Fibroblast of lung (primary cell): ENCODE results near the gene METTL26. TPM values are rescaled to one million over a fixed set of nuclear protein-coding genes. Genes with fewer than 3 reads are reported as not detected.

Experiments used
- DNase-seq, 2 donors: peaks; one replicate each; pipeline versions ENCODE4 v3.0.0 to v3.0.0-alpha.2; 2010; ENCODE audit warnings: low read depth in 2 of 2
- H2AFZ ChIP-seq: 2 replicates; pipeline ENCODE4 v1.5.1; 2012; ENCODE audit warnings: low read length, control low read depth, inconsistent platforms
- H3K27ac ChIP-seq: 2 replicates; pipeline ENCODE4 v1.5.1; 2011; ENCODE audit warnings: low read length, control low read depth; ENCODE audit not compliant: insufficient read depth
- H3K27me3 ChIP-seq: 2 replicates; pipeline ENCODE4 v1.5.1; 2011; ENCODE audit warnings: mild to moderate bottlenecking, low read length; ENCODE audit not compliant: control insufficient read depth, insufficient read depth
- H3K36me3 ChIP-seq: 2 replicates; pipeline ENCODE4 v1.5.1; 2011; ENCODE audit warnings: low read length; ENCODE audit not compliant: control insufficient read depth, insufficient read depth
- H3K4me1 ChIP-seq: 2 replicates; pipeline ENCODE4 v1.5.1; 2011; ENCODE audit warnings: low read length; ENCODE audit not compliant: control insufficient read depth, insufficient read depth; ENCODE audit errors: extremely low read depth
- H3K4me2 ChIP-seq: 2 replicates; pipeline ENCODE4 v1.5.1; 2011; ENCODE audit warnings: low read length, control low read depth; ENCODE audit not compliant: insufficient read depth; ENCODE audit errors: extremely low read depth
- H3K4me3 ChIP-seq, 4 experiments: fragments of 200-600 bp in 1 of 4; sonication (generic) in 1 of 4; replicated peaks in 1 of 4; 2 replicates each; pipeline ENCODE4 v1.5.1; 2011 to 2016; ENCODE audit warnings: low read length in 4 of 4, low read depth in 3 of 4, mild to moderate bottlenecking in 3 of 4, control low read depth in 2 of 4, inconsistent platforms in 1 of 4, mixed read lengths in 1 of 4; ENCODE audit not compliant: insufficient read depth in 1 of 4; ENCODE audit errors: control extremely low read depth in 1 of 4
- H3K79me2 ChIP-seq: 2 replicates; pipeline ENCODE4 v1.5.1; 2012; ENCODE audit warnings: mild to moderate bottlenecking, low read length, inconsistent platforms; ENCODE audit not compliant: control insufficient read depth, insufficient read depth
- H3K9ac ChIP-seq: 2 replicates; pipeline ENCODE4 v1.5.1; 2011; ENCODE audit warnings: mild to moderate bottlenecking, low read length, control low read depth; ENCODE audit not compliant: insufficient read depth
- H3K9me3 ChIP-seq: 2 replicates; pipeline ENCODE4 v1.5.1; 2012; ENCODE audit warnings: low read depth, low read length; ENCODE audit not compliant: control insufficient read depth, insufficient read depth
- H4K20me1 ChIP-seq: 2 replicates; pipeline ENCODE4 v1.5.1; 2011; ENCODE audit warnings: low read length; ENCODE audit not compliant: control insufficient read depth, insufficient read depth; ENCODE audit errors: extremely low read depth
- EZH2 ChIP-seq: IDR thresholded peaks from 2 replicates; pipeline ENCODE4 v1.5.1; 2012; ENCODE audit warnings: low read length, control low read depth, mild to moderate bottlenecking; ENCODE audit errors: missing control alignments
- polyA plus RNA-seq, 2 donors: library from polyadenylated mRNA; depleted of rRNA in 1 of 2; stranded (reverse) in 1 of 2; unstranded in 1 of 2; fragments of >200 nt; gene quantifications; 2 replicates each; pipeline ENCODE4 v1.2.1, GENCODE V29; 2011 to 2012; ENCODE audit warnings: missing spikeins in 1 of 2
- total RNA-seq: library from RNA; depleted of rRNA; stranded (reverse); fragments of >200 nt; gene quantifications from 2 replicates; pipeline ENCODE4 v1.2.1, GENCODE V29; 2014
- TF ChIP-seq, protein P1 (sequence below), 2 donors: IDR thresholded peaks in 1 of 2; conservative IDR thresholded peaks in 1 of 2; 1 replicate in 1 of 2; 2 replicates in 1 of 2; pipeline ENCODE4 v1.5.1; 2011 to 2012; ENCODE audit warnings: low read length in 2 of 2, control low read depth in 1 of 2, inconsistent platforms in 1 of 2, low read depth in 1 of 2, mild to moderate bottlenecking in 1 of 2

Gene METTL26
- total and polyA plus RNA-seq, 2 donors (not counting 1 experiment from before 2014, with no cell fraction given) = 39.2 to 71.7 TPM

DNA sequence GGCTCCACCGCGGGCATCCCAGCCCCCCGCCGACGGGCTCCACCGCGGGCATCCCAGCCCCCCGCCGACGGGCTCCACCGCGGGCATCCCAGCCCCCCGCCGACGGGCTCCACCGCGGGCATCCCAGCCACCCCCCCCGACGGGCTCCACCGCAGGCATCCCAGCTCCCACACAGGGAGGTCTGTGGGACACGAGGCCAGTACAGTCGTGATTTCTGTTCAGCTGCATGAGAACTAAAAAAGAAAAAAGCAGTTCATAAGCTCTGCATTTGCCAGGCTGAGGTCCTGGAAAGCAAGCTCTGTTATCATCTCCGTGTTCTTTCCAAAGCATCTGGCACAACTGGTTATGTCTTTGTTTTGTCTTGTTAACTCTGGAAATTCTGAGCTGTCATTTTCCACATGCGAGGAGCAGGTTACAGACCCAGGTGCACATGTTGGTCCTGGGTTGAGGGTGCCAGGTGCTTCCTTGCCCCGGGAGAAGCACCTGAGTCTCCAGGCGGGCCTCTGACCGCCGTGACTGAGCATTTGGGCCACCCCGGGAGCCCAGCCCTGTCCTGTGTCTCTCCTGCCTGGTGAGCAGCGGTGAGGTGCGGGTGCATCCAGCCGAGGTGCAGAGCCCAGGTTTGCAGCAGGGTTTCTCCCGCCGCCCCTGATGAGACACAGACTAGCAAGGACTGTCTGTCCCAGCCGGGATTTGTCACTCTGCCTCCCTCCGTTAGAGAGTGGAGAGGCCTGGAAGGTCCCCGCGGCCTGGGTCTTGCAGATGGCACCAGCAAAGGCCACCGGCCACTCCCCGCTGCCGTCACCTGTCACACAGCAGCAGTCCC is 15.2 kb downstream of the METTL26 start:
- Histone ChIP-seq H3K9me3 (no peaks in the 10 kb centered on the region), H3K27me3 (no peaks in the 10 kb centered on the region), H3K4me3 (no peak overlapping the region), H3K27ac (no peak overlapping the region), H3K4me2 (no peak overlapping the region), H2AFZ (no peak overlapping the region), H4K20me1 (no peaks in the 10 kb centered on the region), H3K9ac (no peak overlapping the region), H3K79me2 (no peaks in the 10 kb centered on the region), H3K4me1 (peaks cover 6% of the 10 kb centered on the region), H3K36me3 (no peaks in the 10 kb centered on the region)
- TF ChIP-seq, protein P1, sequence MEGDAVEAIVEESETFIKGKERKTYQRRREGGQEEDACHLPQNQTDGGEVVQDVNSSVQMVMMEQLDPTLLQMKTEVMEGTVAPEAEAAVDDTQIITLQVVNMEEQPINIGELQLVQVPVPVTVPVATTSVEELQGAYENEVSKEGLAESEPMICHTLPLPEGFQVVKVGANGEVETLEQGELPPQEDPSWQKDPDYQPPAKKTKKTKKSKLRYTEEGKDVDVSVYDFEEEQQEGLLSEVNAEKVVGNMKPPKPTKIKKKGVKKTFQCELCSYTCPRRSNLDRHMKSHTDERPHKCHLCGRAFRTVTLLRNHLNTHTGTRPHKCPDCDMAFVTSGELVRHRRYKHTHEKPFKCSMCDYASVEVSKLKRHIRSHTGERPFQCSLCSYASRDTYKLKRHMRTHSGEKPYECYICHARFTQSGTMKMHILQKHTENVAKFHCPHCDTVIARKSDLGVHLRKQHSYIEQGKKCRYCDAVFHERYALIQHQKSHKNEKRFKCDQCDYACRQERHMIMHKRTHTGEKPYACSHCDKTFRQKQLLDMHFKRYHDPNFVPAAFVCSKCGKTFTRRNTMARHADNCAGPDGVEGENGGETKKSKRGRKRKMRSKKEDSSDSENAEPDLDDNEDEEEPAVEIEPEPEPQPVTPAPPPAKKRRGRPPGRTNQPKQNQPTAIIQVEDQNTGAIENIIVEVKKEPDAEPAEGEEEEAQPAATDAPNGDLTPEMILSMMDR (conservative IDR thresholded peaks at IDR 0.05 in 1 of 2, IDR thresholded peaks at IDR 0.05 in 1 of 2; ENCODE audit: low read depth in 1 of 2, low read length in 2 of 2) = no peak
- no peak for TF ChIP-seq EZH2
- DNase-seq = no peak

- TF ChIP-seq, protein P1 (conservative IDR thresholded peaks at IDR 0.05 in 1 of 2, IDR thresholded peaks at IDR 0.05 in 1 of 2; ENCODE audit: low read depth in 1 of 2, low read length in 2 of 2) = no peak
- TF ChIP-seq EZH2 = no peak
- Histone ChIP-seq H2AFZ (no peak overlapping the region), H4K20me1 (no peaks in the 10 kb centered on the region), H3K27me3 (no peaks in the 10 kb centered on the region), H3K27ac (no peak overlapping the region), H3K9me3 (no peaks in the 10 kb centered on the region), H3K79me2 (no peaks in the 10 kb centered on the region), H3K4me1 (peaks cover 6% of the 10 kb centered on the region), H3K4me3 (no peak overlapping the region), H3K36me3 (no peaks in the 10 kb centered on the region), H3K9ac (no peak overlapping the region), H3K4me2 (no peak overlapping the region)
- DNase-seq = no peak
Measured at GRCh38 chr16:619476-620100, 16.5 kb downstream of the METTL26 start.

- no peak overlapping the region for H3K4me2 ChIP-seq
- no peak overlapping the region for H3K27ac ChIP-seq
- no peak for TF ChIP-seq EZH2
- TF ChIP-seq, protein P1 (conservative IDR thresholded peaks at IDR 0.05 in 1 of 2, IDR thresholded peaks at IDR 0.05 in 1 of 2; ENCODE audit: low read depth in 1 of 2, low read length in 2 of 2) = no peak
- H3K9ac ChIP-seq = no peak overlapping the region
- H3K36me3 ChIP-seq = no peaks in the 10 kb centered on the region
- no peaks in the 10 kb centered on the region for H3K79me2 ChIP-seq
- no peak overlapping the region for H3K4me3 ChIP-seq
- no peaks in the 10 kb centered on the region for H3K9me3 ChIP-seq
- no peak for DNase-seq
- H4K20me1 ChIP-seq = no peaks in the 10 kb centered on the region
- no peaks in the 10 kb centered on the region for H3K27me3 ChIP-seq
- H2AFZ ChIP-seq = no peak overlapping the region
- H3K4me1 ChIP-seq = peaks cover 6% of the 10 kb centered on the region
Measured at GRCh38 chr16:617855-618254, 18.2 kb downstream of the METTL26 start.
